Measurements from ENCODE around the gene RAPGEF5. TPM values are rescaled to one million over a fixed set of nuclear protein-coding genes. Genes with fewer than 3 reads are reported as not detected.

RAPGEF5 gene
- total RNA-seq, 1 donor from 2014 or later = 16.5 TPM

- no peaks in the 10 kb centered on the region for H3K36me3 ChIP-seq
- intact Hi-C loops (cut with micrococcal nuclease) = no loop called here
- no peak overlapping the region for H3K4me3 ChIP-seq
- no peaks in the 10 kb centered on the region for H3K9me3 ChIP-seq (replicated peaks)
- H3K27ac ChIP-seq (replicated peaks) = no peak overlapping the region
- no peak for DNase-seq
- H3K4me1 ChIP-seq = no peaks in the 10 kb centered on the region
- TF ChIP-seq CTCF (IDR thresholded peaks at IDR 0.05; ENCODE audit: borderline replicate concordance) = no peak
- no peaks in the 10 kb centered on the region for H3K27me3 ChIP-seq (ENCODE audit: low read depth)
Observed at GRCh38 chr7:22316914-22317313, 40.0 kb downstream of the RAPGEF5 start.

DNA sequence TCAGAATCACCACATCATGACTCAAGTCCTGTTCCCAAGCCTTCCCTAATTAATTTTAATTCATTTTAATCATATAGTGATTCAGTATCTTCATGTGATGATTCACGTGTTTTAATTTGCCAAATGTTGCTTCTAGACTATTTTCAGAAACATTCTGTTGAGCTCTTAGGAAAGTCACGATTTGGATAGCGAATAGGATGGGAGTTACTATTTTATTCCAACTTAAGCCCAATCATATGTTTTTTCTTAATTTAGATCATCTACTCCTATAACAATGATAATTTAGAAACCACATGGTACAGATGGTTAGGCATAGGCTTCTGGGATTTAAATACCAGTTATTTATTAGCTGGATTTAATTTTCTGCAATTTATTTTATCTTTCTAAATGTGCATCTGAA lies 49.1 kb downstream of the RAPGEF5 start:
- no peaks in the 10 kb centered on the region for H3K4me1 ChIP-seq
- no peak overlapping the region for H3K4me3 ChIP-seq
- no peaks in the 10 kb centered on the region for H3K36me3 ChIP-seq
- no peak for DNase-seq
- TF ChIP-seq CTCF (IDR thresholded peaks at IDR 0.05; ENCODE audit: borderline replicate concordance) = no peak
- peaks cover 4% of the 10 kb centered on the region for H3K27me3 ChIP-seq (ENCODE audit: low read depth)
- H3K9me3 ChIP-seq (replicated peaks) = peaks cover 12% of the 10 kb centered on the region
- H3K27ac ChIP-seq (replicated peaks) = no peak overlapping the region
- intact Hi-C loops (cut with micrococcal nuclease) = no loop called here

- no peak overlapping the region for H3K4me3 ChIP-seq
- no peaks in the 10 kb centered on the region for H3K36me3 ChIP-seq
- no peak overlapping the region for H3K27ac ChIP-seq (replicated peaks)
- DNase-seq = no peak
- intact Hi-C loops (cut with micrococcal nuclease) = no loop called here
- H3K4me1 ChIP-seq = no peaks in the 10 kb centered on the region
- peaks cover 12% of the 10 kb centered on the region for H3K9me3 ChIP-seq (replicated peaks)
- no peak for TF ChIP-seq CTCF (IDR thresholded peaks at IDR 0.05; ENCODE audit: borderline replicate concordance)
- H3K27me3 ChIP-seq (ENCODE audit: low read depth) = peaks cover 4% of the 10 kb centered on the region
Observed at GRCh38 chr7:22305706-22306105, 51.2 kb downstream of the RAPGEF5 start.

GRCh38 chr7:22302951-22303423 lies 54.0 kb downstream of the RAPGEF5 start:
- Histone ChIP-seq H3K36me3 (no peaks in the 10 kb centered on the region), H3K4me3 (no peak overlapping the region), H3K27me3 (ENCODE audit: low read depth) (no peaks in the 10 kb centered on the region), H3K27ac (replicated peaks) (no peak overlapping the region), H3K4me1 (no peaks in the 10 kb centered on the region), H3K9me3 (replicated peaks) (peaks cover 12% of the 10 kb centered on the region)
- no peak for DNase-seq
- intact Hi-C loops (cut with micrococcal nuclease) = no loop called here
- TF ChIP-seq CTCF (IDR thresholded peaks at IDR 0.05; ENCODE audit: borderline replicate concordance) = no peak

- TF ChIP-seq CTCF (IDR thresholded peaks at IDR 0.05; ENCODE audit: borderline replicate concordance) = no peak
- Histone ChIP-seq H3K9me3 (replicated peaks) (peaks cover 12% of the 10 kb centered on the region), H3K36me3 (no peaks in the 10 kb centered on the region), H3K4me3 (no peak overlapping the region), H3K27ac (replicated peaks) (no peak overlapping the region), H3K4me1 (no peaks in the 10 kb centered on the region), H3K27me3 (ENCODE audit: low read depth) (no peaks in the 10 kb centered on the region)
- no peak for DNase-seq
- intact Hi-C loops (cut with micrococcal nuclease) = no loop called here
Observed at GRCh38 chr7:22302193-22302592, 54.8 kb downstream of the RAPGEF5 start.

- no peak for TF ChIP-seq CTCF (IDR thresholded peaks at IDR 0.05; ENCODE audit: borderline replicate concordance)
Observed at GRCh38 chr7:22301790-22302189, 55.2 kb downstream of the RAPGEF5 start.

More at GRCh38 chr7:22301790-22302189, 55.2 kb downstream of the RAPGEF5 start:
- peaks cover under 1% of the 10 kb centered on the region for H3K4me1 ChIP-seq
- no peaks in the 10 kb centered on the region for H3K27me3 ChIP-seq (ENCODE audit: low read depth)
- no peak for DNase-seq
- H3K27ac ChIP-seq (replicated peaks) = no peak overlapping the region
- H3K9me3 ChIP-seq (replicated peaks) = peaks cover 12% of the 10 kb centered on the region
- H3K4me3 ChIP-seq = no peak overlapping the region
- intact Hi-C loops (cut with micrococcal nuclease) = no loop called here
- H3K36me3 ChIP-seq = no peaks in the 10 kb centered on the region

All from left ventricle myocardium inferior (tissue), 1 donor.